HG02623 (cell line): ENCODE measurements around the gene KY.

Experiments used
- ATAC-seq: cut with Tn5 transposase; IDR thresholded peaks from one replicate; pipeline ENCODE4 v1.9.1; 2021; ENCODE audit warnings: moderate library complexity; ENCODE audit not compliant: unreplicated experiment

The KY gene

GRCh38 chr3:134650431-134651346, at the start of gene KY:
KY (minus strand) TSS chr3:134651022; CDS start chr3:134650960, 62 bp downstream.
- no peak for ATAC-seq

- ATAC-seq: no peak
These were observed 48.9 kb upstream of the KY start for GRCh38 chr3:134699721-134700120.

GRCh38 chr3:134699141-134699711, 48.4 kb upstream of the KY start:
- ATAC-seq: no peak

- ATAC-seq: no peak
These were observed 47.2 kb upstream of the KY start for GRCh38 chr3:134697830-134698689.

GRCh38 chr3:134696155-134696554, 45.3 kb upstream of the KY start:
- ATAC-seq: no peak

- ATAC-seq: no peak
These were observed 44.2 kb upstream of the KY start for GRCh38 chr3:134694946-134695543.

GRCh38 chr3:134694466-134694865, 43.6 kb upstream of the KY start:
- no peak for ATAC-seq

GRCh38 chr3:134693804-134694203, 43.0 kb upstream of the KY start:
- ATAC-seq: no peak

GRCh38 chr3:134693226-134693625, 42.4 kb upstream of the KY start:
- ATAC-seq: no peak

GRCh38 chr3:134690226-134690625, 39.4 kb upstream of the KY start:
- no peak for ATAC-seq

GRCh38 chr3:134687642-134688041, 36.8 kb upstream of the KY start:
- ATAC-seq: no peak

GRCh38 chr3:134685929-134686802, 35.3 kb upstream of the KY start:
- no peak for ATAC-seq

- no peak for ATAC-seq
These were observed 31.5 kb upstream of the KY start for GRCh38 chr3:134682196-134682880.

GRCh38 chr3:134681522-134681900, 30.7 kb upstream of the KY start:
- no peak for ATAC-seq

GRCh38 chr3:134680796-134681521, 30.1 kb upstream of the KY start:
- ATAC-seq: no peak

GRCh38 chr3:134677987-134678308, 27.1 kb upstream of the KY start:
- no peak for ATAC-seq

GRCh38 chr3:134677196-134677986, 26.6 kb upstream of the KY start:
- no peak for ATAC-seq

GRCh38 chr3:134675726-134676256, 25.0 kb upstream of the KY start:
- no peak for ATAC-seq
